ENCODE results near the gene PICALM.
"Not testable (repeated sequence)": the region's sequence is repeated elsewhere in the genome, so short reads cannot be mapped to it uniquely, and the experiment has no call there.

Gene PICALM, protein sequence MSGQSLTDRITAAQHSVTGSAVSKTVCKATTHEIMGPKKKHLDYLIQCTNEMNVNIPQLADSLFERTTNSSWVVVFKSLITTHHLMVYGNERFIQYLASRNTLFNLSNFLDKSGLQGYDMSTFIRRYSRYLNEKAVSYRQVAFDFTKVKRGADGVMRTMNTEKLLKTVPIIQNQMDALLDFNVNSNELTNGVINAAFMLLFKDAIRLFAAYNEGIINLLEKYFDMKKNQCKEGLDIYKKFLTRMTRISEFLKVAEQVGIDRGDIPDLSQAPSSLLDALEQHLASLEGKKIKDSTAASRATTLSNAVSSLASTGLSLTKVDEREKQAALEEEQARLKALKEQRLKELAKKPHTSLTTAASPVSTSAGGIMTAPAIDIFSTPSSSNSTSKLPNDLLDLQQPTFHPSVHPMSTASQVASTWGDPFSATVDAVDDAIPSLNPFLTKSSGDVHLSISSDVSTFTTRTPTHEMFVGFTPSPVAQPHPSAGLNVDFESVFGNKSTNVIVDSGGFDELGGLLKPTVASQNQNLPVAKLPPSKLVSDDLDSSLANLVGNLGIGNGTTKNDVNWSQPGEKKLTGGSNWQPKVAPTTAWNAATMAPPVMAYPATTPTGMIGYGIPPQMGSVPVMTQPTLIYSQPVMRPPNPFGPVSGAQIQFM

DNA sequence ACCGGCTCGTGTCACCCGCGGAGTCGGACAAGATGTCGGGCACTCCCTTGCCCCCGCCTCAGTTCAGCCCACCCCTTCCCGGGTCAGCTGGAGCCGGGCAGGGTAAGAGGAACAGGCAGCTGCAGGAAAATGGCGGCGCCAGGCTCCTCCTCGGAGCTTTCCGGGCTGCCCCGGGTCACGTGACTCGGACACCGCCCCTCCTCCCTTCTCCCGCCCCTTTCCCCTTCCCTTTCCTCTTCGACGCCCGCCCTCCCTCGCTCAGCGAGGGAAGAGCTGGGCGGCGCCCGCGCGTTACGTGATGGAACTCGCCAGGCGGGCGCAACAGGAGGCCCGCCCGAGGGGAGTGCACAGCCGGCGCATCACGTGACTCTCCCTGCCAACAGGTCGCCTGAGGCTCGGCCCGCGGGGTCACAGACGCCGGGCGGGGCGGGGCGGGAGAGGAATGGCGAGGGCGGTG lies at the start of gene PICALM:
TSS of gene PICALM (minus strand) at position 134 of the 457 bp plus-strand sequence. CDS start 304 bp downstream, outside the sequence.
- DNase-seq = peak; percentile 100

DNA sequence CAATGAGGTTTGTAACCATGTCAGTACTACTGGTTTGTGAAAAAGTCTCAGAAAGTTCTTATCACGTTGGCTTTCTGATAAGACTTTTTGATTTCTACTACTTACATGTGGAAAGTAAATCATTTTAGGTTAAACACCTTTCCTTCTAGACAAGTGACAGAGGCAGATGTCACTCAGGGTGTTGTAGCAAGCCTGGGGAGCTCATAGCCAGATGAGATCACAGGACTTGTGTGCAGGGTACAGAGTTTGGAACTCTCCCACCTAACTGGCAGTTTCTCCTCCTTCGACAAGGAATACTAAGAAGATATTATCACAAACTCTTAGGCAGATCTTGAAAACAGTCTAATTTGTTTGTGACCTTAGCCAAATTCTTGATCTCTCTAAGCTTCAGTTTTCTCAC lies 49.4 kb upstream of the PICALM start:
- no peak for DNase-seq

DNA sequence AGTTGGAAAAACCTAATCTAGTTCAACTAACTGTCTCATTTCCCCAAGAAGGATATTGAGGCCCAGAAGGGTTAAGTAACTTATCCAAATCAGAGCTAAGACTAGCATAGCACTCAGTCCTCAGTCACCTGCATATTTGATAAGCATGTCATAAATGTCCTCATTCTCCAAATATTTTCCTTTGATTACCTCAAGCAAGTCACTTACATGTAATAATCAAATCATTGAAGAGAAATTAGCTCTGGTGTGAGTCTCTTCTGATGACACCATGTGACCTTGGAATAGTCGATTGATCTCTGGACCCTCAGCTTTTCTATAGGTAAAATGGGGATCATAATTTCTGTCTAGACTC lies 48.8 kb upstream of the PICALM start:
- DNase-seq = no peak

DNA sequence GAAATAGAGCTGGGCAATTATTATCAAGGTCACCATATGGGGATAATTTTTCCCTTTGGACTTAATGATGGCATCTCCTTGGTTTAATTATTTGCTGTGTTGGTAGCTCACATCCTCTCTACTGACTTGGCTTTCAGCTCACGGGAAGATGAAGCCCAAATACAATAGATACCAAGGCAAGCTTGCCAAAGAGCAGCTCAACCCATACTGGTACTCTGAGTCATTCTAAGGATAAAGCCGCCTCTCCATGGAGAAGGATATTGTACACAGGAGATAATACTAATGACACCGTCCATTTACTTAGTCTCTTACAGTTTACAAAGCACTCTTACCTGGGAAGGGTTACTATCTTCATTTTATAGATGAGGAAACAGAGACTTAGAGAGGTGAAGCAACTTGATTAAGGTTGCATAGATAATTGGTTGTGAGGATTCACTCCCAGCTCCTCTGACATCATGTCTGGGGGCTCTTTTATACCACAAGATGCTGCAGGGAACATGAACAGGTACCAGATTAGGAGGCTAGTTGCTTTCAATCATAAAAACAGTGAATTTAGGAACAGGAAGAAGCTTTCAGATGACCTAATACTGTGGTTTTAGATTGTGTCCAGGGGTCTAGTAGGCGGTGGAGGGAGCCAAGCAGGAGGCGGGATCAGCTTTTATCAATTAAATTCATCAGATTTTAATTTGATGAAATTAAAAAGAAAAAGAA lies 48.3 kb upstream of the PICALM start:
- DNase-seq = no peak

DNA sequence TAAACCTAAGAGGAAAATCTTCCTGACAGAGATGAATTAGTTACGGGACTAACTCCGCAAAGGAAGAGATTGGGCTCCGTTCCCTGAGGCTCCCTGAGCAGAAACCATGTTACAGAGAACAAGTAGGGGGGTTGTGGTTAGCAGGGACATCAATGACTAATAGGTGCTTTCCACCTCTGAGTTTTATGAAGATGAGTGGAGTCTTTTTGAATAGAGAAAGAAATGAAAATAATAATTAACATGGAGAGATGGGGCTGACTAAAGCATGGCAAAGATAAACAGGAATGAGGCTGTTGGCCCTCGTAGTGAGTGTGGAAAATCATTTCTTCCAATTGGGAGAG lies 47.5 kb upstream of the PICALM start:
- DNase-seq = no peak

DNA sequence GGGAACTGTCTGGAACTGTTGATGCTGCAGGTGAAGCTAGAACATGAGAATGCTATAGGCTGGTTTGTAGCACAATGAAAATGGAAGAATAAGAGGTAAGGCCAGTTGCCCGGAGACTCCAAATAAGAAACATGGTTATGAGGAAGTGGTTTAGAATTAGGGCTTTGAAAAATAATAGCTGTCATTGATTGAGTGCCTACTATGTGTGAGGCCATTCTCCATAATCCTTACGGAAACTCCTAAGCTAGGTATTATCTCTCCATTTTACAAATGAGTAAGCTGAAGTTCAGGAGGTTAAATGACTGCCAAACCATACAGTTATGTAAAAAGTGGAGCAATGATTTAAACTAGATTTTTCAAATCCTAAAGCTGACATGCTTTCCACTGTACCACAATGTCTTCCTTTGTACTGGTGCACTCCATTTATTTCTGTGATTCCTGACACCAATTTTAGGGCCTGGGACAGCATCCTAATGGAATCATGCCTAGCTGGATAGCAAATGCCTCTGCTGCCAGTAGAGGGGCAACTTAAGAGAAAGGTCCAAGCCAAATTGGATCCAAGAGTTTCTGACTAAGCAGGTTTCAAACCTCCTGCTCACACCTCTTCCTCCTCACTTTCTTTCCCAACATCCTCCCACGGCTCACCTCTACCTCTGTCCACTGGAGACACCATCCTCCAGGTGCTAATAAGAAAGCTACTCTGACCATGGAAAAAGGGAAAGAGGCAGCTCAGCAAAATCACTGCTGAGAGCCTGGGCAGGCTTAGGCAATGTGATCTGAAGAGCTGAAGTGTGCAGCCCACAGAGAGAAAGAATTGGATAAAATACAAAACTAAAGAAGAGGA lies 46.9 kb upstream of the PICALM start:
- no peak for DNase-seq

DNA sequence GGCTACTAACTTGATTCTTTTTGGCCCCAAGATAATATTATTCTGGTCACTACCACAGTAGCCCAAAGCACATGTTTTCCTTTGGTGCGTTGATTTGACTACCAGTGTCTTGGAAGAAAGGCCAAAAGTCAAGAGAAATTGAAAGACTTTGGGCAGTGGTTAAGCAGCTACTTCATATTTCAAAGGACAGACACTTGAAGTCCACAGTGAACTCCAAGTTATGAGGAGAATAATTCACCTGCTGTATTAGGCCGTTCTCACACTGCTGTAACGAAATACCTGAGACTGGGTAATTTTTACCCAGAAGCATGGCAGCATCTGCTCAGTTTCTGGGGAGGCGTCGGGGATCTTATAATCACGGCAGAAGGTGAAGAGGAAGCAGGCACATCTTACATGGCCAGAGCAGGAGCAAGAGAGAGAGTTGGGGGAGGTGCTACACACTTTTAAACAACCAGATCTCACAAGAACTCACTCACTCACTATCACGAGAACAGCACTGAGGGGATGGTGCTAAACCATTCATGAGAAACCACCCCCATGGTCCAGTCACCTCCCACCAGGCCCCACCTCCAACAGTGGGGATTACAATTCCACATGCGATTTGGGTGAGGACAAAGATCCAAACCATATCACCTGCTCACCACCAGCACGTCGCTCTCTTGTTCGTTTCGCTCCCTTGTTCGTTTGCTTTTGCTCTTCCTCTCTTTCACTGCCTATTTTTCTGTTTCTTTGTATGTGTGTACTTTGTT lies 40.2 kb upstream of the PICALM start:
- no peak for DNase-seq

DNA sequence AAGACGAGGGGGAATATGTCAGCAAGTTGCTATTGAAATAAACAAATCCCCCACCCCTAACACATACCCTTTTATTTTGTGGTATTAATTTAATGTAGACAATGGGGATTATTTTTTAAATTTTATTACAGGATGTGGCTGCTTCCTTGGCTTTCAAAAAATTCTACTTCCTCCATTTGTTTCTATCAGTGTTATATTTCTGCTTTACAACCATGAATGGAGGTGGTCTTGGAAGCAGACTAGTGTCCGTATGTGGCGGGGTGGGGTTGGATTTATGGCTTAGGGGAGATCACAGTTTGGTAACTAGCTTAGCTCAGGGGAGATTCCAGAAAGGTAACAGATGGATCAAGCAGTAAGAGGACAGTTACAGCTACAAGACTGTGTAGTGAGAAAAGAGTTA lies 39.3 kb upstream of the PICALM start:
- no peak for DNase-seq

DNA sequence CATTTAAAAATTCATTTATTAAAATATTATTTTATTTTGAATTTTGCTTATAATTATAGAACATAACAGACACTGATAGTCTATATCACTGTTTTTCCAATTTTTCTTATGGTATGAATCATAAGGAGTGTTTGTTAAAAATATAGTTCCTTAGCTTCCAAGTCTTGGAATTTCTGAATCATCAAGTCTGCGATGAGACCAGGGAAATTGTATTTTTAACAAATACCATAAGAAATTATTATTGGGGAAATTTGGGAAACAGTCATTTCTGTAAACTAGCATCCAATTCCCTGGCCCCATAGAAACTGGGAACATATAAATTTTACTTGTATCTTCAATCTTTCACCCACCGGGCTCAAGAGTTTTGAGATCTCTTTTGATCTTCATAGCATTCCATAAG lies 38.0 kb upstream of the PICALM start:
- DNase-seq = no peak

DNA sequence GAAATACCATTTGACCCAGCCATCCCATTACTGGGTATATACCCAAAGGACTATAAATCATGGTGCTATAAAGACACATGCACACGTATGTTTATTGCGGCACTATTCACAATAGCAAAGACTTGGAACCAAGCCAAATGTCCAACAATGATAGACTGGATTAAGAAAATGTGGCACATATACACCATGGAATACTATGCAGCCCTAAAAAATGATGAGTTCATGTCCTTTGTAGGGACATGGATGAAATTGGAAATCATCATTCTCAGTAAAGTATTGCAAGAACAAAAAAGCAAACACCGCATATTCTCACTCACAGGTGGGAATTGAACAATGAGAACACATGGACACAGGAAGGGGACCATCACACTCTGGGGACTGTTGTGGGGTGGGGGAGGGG lies 37.1 kb upstream of the PICALM start:
- not testable (repeated sequence) for DNase-seq

DNA sequence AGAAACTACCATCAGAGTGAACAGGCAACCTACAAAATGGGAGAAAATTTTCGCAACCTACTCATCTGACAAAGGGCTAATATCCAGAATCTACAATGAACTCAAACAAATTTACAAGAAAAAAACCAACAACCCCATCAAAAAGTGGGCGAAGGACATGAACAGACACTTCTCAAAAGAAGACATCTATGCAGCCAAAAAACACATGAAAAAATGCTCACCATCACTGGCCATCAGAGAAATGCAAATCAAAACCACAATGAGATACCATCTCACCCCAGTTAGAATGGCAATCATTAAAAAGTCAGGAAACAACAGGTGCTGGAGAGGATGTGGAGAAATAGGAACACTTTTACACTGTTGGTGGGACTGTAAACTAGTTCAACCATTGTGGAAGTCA lies 36.7 kb upstream of the PICALM start:
- DNase-seq = not testable (repeated sequence)

DNA sequence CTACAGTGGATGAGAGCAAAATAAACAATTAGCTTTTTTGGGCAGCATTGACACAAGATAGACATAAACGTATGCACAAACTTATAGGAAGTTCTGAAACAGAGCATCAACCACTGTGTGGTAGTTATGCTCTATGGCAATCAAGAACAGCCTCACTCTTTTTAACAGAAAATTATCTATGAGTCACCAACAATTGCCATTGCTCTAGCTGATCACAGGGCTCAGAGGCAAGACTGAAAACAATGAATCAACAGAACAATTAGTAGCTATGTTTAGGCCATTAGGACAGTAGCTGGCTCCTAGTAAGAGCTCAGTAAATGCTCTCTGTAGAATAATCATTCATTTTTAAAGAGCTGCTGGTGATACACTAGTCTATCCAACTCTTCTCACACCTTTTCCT lies 34.9 kb upstream of the PICALM start:
- DNase-seq = no peak

DNA sequence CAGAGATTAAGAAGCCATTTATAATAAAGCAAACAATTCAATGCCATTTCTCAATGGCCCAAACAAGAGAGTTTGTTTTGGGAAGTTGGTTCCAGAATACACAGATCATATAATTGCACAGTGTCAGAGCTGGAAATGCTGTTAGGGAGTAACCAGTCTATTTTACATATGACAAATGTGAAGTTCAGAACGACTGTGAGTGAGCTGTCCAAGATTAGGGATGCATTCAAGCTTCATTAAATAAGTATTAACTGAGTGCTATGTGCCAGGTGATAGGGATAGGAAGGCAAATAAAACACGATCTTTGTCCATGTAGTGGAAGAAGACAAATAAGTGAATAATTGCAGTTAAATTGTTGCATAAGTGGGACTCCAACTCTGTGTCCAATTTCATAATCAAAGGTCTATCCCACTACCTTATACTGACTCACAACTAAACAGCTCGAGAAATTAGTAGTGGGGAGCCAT lies 33.1 kb upstream of the PICALM start:
- no peak for DNase-seq

DNA sequence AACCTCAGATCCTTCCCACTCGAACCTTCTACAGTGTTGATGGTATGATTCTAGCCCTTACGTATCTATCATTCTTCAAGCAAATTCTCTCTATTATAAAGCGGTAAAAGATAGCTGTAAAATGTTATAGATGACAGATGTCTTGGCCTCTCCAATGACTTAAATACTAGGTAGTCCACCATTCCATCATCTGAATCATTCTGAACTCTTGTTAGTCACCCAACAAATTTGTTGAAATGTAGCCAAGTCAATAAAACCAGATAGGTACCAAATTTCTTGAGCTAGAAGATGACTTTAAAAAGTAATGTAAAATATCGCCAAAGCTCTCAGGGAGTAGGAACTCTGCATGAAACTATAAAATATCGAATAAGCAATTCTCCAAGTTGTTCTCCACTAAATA lies 32.6 kb upstream of the PICALM start:
- no peak for DNase-seq

DNA sequence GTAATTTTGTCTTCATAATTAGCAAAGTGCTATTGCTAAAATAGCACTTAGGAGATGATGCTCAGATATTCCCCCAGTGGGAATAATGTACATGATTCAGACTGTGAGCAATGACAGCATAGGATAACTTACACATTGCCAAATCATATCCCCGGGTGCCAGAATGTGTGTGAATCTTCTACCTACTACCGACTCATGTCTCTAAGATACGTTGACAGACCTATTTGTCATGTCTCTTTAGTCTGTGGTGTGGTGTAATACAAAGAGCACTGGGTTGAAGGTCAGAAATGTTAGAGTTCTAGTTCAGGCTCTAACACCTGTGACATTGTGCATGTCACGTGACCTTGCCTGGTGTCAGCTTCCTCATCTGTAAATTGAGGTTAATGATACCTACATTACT lies 31.0 kb upstream of the PICALM start:
- peak; percentile 26 for DNase-seq

DNA sequence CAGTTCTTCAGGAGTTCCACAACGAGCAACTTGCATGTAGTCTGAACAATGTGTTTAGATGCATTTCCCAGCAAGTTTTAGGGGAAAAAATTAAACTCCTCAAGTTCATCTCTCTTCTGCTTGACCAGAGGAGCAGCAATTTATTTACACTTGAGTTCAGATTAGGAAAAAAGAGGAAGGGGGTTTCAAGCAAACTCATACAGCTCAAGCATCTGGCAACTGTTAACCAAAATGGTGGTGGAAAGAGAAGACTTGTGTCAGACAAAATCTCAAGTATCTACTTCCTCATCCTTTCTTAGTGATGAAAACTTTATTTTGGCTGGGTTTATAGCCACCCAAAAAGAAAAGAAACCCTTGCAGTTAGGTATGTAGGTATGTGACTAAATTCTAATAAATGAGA lies 29.1 kb upstream of the PICALM start:
- no peak for DNase-seq

DNA sequence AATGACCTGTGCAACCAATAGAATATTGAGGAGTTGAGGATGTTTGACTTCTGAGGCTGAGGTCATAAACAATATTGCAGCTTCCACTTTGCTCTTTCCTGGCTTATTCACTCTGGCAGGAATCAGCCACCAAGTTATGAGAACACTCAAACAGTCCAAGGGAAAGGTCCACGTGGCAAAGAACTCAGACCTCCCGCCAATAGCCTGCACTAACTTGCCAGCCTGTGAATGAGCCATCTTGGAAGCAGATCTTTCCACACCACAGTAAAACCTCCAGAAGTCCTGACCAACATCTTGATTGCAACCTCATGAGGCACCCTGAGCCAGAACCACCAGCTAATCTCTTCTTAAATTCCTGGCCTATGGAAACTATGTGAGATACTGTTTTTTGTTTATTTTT lies 22.7 kb upstream of the PICALM start:
- no peak for DNase-seq

DNA sequence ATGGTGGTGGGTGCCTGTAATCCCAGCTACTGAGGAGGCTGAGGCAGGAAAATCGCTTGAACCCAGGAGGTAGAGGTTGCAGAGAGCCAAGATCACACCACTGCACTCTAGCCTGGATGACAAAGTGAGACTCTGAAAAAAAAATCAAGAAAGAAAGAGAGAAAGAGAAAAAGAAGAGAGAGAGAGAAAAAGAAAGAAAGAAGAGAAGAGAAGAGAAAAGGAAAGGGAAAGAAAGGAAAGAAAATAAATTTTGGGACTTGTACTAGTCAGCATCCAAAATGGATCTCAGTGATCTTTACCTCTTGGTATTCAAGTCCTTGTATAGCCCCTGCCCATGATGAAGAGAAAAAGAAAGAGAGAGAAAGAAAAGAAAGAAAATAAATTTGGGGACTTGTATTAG lies 22.2 kb upstream of the PICALM start:
- DNase-seq = no peak

DNA sequence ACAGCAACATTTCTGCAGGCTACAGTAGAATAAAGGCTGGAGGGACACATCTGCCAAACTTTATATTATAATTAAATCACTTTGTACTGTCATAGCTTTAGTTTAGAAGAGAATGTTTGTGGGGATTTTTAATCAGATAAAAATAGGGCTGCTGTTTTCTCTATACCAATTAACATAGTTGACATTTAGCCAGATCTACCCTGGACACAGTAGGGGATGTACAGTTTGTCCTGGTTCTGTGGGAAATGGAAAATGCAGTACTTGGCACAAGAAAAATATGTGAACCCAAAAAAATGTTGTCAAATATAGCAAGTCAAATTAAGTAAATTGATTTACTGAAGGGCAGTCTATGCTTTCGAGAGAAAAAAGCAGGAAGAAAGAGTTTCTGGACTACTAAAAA lies 20.8 kb upstream of the PICALM start:
- no peak for DNase-seq

DNA sequence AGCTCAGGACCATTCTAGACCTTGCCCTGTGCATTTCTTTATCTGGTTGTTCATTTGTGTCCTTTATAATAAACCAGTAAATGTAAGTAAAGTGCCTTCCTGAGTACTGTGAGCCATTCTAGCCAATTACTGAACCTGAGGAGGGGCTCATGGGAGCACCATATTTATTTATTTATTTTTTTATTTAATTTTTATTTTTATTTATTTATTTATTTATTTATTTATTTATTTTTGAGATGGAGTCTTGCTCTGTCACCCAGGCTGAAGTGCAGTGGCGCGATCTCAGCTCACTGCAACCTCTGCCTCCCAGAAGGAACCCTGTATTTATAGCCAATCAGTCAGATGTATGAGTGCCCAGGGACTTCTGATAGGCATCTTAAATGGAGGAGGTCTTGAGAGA lies 18.8 kb upstream of the PICALM start:
- not testable (repeated sequence) for DNase-seq

DNA sequence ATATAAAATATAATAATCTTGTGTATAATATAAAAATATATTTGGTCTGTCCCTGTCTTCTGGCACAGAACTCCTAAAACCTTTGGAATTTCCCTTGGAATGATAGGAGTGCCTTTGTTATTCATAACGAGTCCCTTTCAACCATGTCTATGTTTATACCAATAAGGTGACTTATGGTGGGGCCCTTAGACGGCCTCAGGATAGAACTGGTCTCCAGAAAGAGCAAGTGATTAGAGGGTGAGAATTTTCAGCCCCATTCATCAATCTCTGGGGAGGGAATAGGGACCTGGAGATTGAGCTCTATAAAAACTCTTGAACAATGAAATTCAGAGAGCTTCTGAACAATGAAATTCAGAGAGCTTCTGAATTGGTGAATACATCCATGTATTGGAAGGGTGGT lies 18.4 kb upstream of the PICALM start:
- DNase-seq = no peak

DNA sequence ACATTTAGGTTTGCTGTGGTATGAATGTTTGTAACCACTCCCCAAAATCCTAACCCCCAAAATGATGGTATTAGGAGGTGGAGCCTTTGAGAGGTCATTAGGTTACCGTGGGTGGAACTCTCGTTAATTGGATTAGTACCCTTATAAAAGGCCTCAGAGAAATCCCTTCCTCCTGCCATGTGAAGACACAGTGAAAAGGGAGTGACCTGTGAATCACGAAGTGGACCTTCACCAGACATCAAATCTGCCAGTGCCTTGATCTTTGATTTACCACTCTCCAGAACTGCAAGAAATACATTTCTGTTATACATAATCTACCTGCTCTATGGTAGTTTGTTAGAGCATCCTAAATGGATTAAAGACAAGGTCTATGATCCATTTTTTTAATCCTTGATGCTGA lies 12.6 kb upstream of the PICALM start:
- no peak for DNase-seq
